ENCODE measurements around the gene NRSN2.
A peak's percentile ranks its signal among the peaks of the same experiment; 100 is the strongest.
"Not testable (repeated sequence)": the region's sequence is repeated elsewhere in the genome, so short reads cannot be mapped to it uniquely, and the experiment has no call there.

The NRSN2 gene

GRCh38 chr20:375265-375889 is 28.5 kb downstream of the NRSN2 start:
- DNase-seq (ENCODE audit: low read depth) = no peak

- DNase-seq (ENCODE audit: low read depth) = no peak
These were observed 29.2 kb downstream of the NRSN2 start for GRCh38 chr20:376089-376488.

GRCh38 chr20:376750-377149 is 29.8 kb downstream of the NRSN2 start:
- no peak for DNase-seq (ENCODE audit: low read depth)

DNA sequence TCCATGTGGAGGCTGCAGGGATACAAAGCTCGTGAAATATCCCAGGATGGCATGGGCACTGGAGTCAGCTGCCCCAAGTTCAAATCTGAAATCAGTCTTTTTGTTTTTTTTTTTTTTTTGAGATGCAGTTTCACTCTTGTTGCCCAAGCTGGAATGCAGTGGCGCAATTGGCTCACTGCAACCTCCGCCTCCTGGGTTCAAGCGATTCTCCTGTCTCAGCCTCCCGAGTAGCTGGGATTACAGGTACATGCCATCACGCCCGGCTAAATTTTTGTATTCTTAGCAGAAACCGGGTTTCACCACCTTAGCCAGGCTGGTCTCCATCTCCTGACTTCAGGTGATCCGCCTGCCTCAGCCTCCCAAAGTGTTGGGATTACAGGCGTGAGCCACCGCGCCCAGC is 30.7 kb downstream of the NRSN2 start:
- DNase-seq (ENCODE audit: low read depth) = not testable (repeated sequence)

- no peak for DNase-seq (ENCODE audit: low read depth)
These were observed 32.0 kb downstream of the NRSN2 start for GRCh38 chr20:378961-379336.

DNA sequence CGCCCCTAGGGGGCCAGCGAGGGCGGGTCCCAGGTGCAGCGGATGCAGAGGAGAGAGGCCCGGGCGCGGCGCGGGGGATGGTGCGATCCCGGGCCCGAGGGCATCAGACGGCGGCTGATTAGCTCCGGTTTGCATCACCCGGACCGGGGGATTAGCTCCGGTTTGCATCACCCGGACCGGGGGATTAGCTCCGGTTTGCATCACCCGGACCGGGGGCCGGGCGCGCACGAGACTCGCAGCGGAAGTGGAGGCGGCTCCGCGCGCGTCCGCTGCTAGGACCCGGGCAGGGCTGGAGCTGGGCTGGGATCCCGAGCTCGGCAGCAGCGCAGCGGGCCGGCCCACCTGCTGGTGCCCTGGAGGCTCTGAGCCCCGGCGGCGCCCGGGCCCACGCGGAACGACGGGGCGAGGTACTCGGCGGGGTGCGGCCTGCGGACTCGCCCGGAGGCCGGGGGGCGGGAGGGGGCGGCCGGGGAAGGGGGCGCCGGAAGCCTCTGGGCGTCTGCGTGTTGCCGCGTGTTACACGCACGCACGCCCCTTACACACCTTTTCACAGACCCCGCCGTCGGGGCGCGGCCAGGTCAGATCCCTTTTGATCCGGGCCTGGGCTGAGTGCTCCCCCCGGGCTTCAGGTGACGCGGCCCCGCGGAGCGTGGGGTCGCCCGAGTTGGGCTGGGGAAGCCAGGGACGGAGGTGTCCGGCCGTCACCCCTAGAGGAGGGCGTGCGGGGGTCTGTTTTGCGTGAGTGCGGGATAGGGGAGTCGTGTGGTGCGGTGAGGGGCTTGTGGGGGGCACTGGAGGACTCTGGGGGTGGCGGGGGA is 34.1 kb downstream of the NRSN2 start:
- peak; percentile 20 for DNase-seq (ENCODE audit: low read depth)

- peak; percentile 34 for DNase-seq (ENCODE audit: low read depth)
These were observed 34.8 kb downstream of the NRSN2 start for GRCh38 chr20:381581-382290.

DNA sequence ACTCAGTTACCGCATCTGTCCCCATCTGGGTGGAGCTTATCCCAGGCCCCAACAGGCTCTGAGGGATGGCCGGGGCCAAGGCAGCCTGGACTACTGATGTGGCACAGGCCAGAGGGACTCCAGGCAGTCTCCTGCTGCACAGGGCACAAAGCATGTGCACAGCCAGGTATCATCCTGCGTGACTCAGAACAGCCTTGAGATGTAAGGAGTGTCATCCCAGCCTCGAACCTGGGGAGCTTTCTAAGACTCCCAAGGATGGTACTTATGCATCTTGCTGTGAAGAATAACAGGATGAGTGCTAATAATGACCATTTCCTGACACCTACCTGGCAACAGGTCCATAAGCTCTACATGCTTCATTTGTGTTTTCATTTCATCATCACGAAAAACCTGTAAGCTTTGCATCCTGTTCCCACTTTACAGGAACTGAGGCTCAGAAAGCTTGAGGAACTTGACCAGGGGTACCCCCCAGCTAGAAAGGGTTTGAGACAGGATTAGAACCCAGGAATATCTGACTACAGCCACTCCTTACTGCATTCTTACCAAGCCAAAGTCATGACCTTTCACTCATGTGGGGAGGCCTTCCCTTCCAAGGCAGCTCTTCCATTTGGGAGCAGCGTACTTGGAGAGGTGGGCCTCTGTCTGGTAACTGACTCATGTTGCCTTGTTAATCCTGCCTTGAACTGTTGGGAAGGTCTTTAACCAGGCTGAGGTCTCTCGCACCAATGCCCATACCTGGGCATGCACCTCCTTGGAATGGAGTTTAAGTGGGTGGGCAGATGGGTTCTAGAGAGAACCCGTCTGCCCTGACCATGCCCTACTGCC is 35.6 kb downstream of the NRSN2 start:
- DNase-seq (ENCODE audit: low read depth) = no peak

DNA sequence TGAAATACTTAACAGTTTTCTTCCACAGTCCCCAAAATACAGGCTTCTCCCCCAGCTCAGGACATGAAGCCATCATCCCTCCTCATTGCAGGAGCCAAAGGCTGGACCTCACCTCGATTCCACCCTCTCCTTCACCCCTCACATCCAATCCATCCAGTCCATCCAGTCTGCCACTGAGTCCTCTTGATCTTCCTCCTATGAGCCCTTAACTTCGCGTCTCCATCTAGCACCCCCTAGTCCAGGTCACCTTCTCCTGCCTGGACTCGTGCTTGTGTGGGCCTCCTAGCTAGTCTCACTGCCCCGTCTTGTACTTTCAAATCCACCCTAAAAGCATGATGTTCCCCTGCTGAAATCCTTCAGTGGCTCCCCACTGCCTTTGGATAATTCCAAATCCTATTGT is 37.0 kb downstream of the NRSN2 start:
- DNase-seq (ENCODE audit: low read depth) = no peak

- no peak for DNase-seq (ENCODE audit: low read depth)
These were observed 37.8 kb downstream of the NRSN2 start for GRCh38 chr20:384723-385122.

DNA sequence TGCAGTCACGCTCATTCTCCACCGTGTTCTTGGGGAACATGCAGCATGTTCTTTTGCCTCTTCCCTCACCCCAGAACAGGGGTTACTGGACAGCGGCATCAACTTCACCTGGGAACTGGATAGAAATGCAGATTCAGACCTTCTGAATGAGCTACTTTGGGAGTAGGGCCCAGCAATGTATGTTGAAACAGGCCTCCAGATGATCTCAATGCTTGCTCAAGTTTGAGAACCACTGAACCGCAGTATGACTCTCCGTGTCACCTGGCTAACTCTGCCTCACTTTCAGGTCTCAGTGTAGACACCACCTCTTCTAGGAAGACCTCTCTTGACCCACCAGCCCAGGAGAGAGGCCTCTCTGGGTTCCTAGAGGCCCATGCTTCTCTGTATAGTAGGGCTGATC is 38.5 kb downstream of the NRSN2 start:
- no peak for DNase-seq (ENCODE audit: low read depth)

GRCh38 chr20:386634-387033 is 39.7 kb downstream of the NRSN2 start:
- DNase-seq (ENCODE audit: low read depth) = not testable (repeated sequence)

- no peak for DNase-seq (ENCODE audit: low read depth)
These were observed 40.6 kb downstream of the NRSN2 start for GRCh38 chr20:387520-387919.

- DNase-seq (ENCODE audit: low read depth) = no peak
These were observed 41.4 kb downstream of the NRSN2 start for GRCh38 chr20:388034-388994.

DNA sequence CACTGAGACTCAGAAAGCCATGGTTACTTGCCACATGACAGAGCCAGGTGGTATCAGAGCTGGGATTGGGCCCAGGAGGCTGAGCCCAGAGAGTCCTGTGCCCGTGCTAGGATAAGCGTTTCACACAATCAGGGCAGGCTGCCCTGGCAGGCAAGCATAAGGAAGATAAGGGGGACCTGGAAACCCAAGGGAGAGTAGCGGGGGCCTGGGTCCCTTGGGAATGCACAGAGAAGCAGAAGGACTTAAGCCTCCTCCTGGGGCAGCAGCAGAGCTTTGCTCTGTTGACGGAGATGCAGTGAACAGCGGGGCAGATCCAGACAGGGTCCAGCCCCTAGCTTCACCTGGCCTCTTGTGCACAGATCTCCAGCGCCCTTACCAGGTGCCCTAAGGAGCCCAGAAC is 42.3 kb downstream of the NRSN2 start:
- DNase-seq (ENCODE audit: low read depth) = no peak

- no peak for DNase-seq (ENCODE audit: low read depth)
These were observed 44.3 kb downstream of the NRSN2 start for GRCh38 chr20:391041-391711.

- not testable (repeated sequence) for DNase-seq (ENCODE audit: low read depth)
These were observed 46.4 kb downstream of the NRSN2 start for GRCh38 chr20:393296-393695.

GRCh38 chr20:396252-396618 is 49.3 kb downstream of the NRSN2 start:
- no peak for DNase-seq (ENCODE audit: low read depth)

DNA sequence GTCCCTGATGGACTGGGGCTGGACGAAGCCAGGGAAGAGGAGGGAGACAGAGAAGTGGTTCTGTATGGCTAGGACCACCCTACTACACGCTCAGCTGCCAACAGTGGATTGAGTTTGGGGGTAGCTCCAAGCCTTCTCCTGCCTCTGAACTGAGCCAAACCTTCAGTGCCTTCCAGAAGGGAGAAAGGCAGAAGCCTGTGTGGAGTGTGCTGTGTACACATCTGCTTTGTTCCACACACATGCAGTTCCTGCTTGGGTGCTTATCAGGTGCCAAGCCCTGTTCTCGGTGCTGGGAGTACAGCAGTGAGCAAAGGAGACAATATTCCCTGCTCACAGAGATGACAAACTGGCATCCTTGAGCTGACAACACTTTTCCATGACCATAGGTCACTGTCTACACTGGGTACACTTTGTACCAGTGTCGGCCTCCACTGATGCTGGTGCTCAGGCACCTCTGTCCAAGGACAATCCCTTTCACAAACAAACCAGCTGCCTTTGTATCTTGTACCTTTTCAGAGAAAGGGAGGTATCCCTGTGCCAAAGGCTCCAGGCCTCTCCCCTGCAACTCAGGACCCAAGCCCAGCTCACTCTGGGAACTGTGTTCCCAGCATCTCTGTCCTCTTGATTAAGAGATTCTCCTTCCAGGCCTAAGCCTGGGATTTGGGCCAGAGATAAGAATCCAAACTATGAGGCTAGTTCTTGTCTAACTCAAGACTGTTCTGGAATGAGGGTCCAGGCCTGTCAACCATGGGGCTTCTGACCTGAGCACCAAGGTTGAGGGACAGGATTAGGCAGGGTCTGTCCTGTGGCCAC is 49.9 kb downstream of the NRSN2 start:
- no peak for DNase-seq (ENCODE audit: low read depth)
